GM18868 (cell line): Measurements from ENCODE around the gene ERMARD.

Experiments
- ATAC-seq: cut with Tn5 transposase; IDR thresholded peaks from one replicate; pipeline ENCODE4 v1.9.1; 2021; ENCODE audit warnings: mild to moderate bottlenecking, moderate library complexity; ENCODE audit not compliant: unreplicated experiment

The ERMARD gene

DNA sequence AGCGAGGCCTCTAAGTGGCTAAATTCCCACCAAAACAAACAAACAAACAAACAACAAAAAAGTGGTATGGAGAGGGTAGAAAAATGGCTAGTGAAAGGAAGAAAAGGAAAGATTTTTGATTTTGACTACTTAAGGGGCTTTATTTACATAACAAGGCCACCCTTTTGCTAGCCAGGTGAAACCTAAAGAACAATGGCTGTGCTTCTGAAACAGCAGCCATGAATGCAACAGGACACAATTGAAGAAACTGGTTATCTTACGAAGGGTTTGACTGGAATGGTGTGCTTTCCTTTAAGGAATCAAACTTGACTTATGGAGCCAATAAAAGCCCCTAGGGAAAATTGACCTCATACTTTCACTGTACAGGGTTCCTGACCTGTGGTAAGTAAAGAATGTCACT, 68.9 kb downstream of the ERMARD start:
- no peak for ATAC-seq

DNA sequence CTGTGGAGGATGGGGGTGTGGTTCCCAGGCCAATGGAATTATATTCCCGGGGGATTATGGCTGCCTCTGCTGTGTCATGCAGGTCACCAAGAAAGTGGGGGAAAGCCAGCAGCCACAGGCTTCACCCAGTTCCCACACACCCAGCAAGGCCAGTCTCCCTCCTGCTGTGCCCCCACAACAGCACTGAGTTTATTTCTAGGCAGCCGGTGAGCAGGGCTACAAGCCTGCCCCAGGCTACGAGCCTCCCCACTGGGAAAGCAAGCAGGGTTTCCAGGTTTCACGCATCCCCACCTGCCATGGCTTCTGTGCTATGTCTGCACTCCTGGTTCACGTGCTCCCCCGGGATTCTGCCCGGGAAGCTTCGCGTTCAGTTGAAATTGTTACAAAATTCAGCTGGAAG, 72.6 kb downstream of the ERMARD start:
- ATAC-seq: no peak

DNA sequence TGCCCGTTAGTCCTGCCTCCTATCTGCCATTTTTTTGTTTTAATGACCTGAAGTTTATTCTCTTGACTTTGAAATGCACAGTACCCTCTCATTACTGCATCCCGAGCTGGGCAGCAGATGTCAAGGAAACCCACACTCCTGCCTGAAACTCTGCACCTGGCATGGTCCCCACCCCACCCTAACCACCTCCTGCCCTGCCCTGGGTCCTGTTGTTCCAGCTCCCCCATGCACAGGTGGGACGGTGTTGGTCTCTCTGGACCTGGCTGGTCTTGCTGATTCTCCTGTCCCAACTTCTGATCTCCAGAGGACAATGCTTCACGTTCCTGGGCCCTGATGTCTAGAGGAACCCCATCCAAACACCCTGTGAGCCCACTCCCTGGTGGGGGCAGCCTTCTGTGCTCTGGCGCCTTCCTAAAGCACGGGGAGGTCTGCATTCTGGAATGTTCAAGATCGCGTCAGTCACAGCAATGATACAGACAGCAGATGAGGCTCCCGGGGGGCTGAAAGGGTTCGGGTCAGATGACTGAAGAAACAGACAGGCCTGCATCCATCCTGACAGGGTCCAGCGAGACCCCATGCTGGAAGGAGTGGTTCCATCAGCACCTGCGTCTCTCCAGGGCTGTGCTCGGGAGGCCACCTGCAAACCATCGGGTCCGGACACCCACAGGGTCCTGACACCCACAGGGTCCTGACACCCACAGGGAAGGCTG, 73.6 kb downstream of the ERMARD start:
- ATAC-seq: no peak

DNA sequence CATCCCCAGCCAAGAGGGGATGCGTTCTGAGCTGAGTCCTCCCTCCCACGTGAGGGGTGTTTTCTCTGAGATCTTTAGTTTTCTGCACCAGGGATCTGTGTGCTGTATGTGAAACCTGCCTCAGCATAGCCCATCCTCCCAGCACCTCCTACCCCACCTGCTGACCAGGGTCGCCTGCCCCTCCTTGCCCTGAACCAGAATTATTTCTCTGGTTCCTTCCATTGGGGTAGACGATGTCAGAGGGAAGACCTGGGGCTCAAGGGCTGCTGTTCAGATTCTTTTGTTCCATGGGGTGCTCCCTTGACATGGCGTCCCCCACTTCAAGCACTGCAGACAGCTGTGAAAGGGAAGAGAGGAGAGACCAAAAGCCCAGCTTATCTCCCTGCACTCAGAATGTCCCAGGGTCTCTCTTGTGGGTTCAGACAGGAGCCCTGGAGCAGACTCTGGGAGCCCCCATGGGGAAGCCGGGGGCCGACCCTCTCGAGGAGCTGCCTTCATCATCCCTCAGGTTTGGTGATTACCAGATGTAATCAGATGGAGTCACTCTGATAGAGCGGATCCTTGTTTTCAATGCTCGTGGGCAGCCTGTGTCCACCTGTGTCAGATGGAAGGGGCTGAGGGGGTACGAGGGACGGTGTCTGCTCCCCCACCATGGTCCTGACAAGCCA, 74.3 kb downstream of the ERMARD start:
- no peak for ATAC-seq

DNA sequence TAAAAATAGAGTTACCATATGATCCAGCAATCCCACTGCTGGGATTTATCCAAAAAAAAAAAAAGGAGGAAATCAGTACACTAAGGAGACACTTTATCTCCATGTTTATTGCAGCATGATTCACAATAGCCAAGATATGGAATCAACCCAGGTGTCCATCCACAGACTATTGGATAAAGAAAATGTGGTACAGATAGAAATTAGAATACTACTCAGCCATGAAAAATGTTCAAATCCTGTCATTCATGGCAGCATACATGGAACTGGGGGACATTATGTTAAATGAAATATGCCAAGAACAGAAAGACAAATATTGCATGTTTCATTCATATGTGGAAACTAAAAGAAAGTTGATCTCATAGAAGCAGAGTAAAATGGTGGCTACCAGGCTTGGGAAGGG, 75.3 kb downstream of the ERMARD start:
- no peak for ATAC-seq

DNA sequence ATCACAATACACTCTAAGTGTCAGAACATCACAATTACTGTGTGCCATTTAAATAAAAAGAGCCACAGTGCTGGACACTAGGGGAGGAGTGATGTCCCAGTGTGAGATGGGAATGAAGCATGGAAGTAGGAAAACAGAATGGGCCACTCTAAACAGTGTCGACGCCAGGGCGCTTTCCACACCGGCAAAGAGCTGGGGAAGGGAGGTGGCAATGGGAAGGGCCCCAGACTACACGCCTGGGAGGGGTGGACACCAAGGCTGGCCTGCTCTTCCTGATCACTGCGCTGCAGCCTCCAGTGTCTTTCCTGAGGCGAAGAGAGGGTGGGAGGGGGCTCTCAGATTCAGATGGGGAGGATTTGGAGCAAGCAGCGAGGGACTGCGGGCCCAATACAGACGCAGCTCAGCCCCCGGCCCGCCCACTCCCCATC, 75.9 kb downstream of the ERMARD start:
- ATAC-seq: no peak

DNA sequence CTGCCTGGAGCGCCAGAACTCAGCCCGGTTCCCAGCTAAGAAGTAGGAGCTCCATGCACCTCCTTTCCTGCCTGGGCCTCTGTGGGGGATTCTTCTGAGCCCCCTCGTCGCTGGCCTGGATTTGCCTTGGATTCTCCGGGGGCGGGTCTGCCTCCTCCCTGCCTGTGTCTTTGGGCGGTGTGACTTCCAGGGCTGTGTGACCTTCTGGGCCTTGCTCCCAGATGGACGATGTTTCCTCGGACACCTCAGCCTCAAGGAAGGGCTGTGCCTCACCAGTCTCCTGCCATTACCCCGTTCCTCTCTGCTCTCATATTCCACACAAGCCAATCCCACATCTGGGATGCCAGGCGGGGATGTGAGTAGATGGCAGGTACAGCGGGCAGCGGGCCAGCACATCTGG, 76.8 kb downstream of the ERMARD start:
- no peak for ATAC-seq

DNA sequence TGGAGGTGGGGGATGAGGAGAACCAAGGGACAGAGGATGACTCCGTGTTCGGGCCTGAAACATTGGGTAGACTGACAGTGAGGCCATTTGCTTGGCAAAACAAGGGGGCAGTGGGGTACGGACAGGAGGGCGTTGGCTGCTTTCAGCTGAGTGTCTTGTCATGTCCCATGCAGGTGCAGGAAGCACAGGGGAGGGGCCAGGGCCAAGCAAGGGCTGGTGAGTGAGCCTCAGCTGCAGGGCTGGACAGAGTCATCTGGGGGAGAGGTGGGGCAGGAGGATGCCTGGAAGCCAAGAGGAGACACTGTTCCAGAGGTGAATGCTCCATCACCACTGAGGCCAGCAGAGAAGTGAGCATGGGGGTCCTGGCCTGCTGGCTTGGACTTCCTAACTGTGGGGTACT, 78.4 kb downstream of the ERMARD start:
- no peak for ATAC-seq

DNA sequence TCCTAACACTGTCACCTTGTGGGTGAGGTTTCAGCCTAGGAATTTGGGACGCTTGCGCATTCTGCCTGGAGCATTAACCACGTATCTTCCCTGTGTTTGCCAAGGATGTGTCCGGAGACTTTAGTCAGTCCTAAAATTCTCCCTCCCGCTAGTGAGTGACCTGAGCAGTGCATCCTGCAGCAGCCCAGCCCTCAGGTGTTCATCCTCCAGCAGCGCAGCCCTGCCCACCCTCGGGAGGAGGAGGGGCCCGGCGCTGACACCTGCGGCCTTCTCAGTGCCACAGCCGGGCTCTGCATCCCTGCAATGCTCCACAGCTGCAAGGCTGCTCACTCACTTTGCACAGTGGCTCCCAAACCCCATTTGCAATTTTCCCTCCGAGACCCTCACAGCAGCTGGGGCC, 79.5 kb downstream of the ERMARD start:
- no peak for ATAC-seq
